ENCODE data around the gene DSP.

The DSP gene

DNA sequence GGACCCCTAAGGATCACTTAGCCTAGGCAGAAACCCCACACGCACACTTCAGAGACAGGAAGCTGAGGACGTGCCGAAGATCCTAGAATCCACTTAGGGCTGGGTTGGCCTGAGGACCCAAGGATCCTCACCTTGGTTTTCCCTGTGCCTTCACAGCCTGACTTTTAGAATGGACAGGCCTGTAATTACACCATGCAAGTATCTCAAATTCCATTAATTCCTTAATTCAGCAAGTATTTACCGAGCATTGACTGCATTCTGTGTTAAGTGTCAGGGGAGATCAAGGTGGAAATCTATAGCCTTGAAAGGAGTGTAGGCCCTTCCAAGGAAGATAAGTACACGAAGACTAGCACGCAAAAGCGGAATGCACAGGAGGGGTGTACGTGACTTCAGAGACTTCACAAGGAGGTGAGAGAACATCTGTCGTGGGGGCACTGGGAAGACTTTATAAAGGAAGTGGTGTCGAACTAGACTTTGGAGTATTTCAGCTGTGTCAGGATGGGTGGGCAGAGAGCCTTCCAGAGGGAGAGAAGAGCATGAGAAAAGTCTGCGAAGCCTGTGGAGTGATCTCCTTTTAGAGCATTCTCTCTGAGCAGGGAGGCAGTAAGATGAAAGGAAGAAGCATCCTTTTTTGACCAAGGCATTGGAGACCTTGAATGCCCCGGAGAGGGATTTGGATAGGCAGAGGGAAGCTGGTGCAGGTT, 4.0 kb downstream of the DSP start:
- ATAC-seq, result no peak
- Mint-ChIP-seq H3K4me3 (no peak overlapping the region), H3K27ac (no peak overlapping the region), H3K4me1 (peaks cover 18% of the 10 kb centered on the region), H3K9me3 (no peaks in the 10 kb centered on the region), H3K36me3 (no peaks in the 10 kb centered on the region), H3K27me3 (peaks cover 49% of the 10 kb centered on the region)

DNA sequence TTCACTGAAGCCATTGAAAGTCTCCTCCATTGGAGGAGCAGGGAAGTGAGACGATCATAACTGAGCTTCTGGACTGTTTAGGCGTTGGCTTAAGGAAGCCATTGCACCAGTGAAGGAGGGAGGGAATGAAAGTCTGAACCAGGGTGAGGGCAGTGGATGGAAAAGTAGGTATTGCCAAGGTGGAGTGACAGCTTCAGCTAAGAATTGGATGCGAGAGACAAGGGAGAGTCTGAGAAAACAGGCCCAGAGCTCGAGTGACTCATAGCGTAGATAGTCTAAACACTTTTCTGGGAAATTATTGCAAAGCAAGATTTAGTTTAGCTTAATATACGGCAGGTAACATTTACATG, 4.5 kb downstream of the DSP start:
- H3K27ac Mint-ChIP-seq, result no peak overlapping the region
- no peak overlapping the region for H3K4me3 Mint-ChIP-seq
- ATAC-seq, result no peak
- no peaks in the 10 kb centered on the region for H3K9me3 Mint-ChIP-seq
- H3K36me3 Mint-ChIP-seq, result no peaks in the 10 kb centered on the region
- H3K27me3 Mint-ChIP-seq, result peaks cover 44% of the 10 kb centered on the region
- H3K4me1 Mint-ChIP-seq, result peaks cover 13% of the 10 kb centered on the region

DNA sequence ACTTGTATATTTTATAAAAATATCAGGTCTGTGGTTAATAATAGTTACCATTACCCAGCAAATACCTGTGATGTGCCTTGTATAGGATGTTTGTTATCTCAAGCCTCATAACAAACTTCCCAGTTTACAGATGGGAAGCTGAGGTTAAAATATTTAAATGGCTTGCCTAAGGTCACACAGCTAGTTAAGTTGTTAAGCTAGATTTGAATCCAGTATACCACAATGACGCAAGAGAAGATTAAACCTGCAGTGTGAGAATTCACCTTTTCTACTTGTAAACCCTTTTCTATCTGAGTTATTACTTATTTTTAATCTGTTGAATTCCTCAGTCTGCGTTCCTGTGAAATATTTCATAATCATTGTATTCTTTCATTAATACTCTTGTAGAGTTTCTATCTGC, 4.9 kb downstream of the DSP start:
- Mint-ChIP-seq H3K36me3 (no peaks in the 10 kb centered on the region), H3K27ac (no peak overlapping the region), H3K4me1 (peaks cover 12% of the 10 kb centered on the region), H3K9me3 (no peaks in the 10 kb centered on the region), H3K27me3 (peaks cover 41% of the 10 kb centered on the region), H3K4me3 (no peak overlapping the region)
- no peak for ATAC-seq

DNA sequence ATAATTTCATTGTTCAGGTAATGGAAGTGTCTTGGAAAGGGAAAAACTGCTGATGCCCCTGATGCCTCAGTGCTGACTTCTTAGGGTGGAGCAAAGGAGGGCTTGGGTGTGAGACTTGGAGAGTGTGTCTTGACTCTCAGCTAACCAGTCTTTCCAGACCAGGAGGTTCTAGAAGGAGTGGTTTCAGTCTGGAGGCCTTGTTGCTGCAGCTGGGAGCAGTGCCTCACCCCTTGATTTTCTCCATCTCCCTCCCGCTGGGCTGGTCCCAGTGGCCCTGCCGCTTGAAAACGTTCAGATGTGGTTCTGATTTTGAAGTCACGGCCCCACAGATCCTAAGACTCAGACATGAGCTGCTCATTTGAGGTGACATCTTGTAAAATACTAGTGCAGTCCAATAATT, 5.4 kb downstream of the DSP start:
- no peak for ATAC-seq
- Mint-ChIP-seq H3K27ac (no peak overlapping the region), H3K27me3 (peaks cover 36% of the 10 kb centered on the region)

DNA sequence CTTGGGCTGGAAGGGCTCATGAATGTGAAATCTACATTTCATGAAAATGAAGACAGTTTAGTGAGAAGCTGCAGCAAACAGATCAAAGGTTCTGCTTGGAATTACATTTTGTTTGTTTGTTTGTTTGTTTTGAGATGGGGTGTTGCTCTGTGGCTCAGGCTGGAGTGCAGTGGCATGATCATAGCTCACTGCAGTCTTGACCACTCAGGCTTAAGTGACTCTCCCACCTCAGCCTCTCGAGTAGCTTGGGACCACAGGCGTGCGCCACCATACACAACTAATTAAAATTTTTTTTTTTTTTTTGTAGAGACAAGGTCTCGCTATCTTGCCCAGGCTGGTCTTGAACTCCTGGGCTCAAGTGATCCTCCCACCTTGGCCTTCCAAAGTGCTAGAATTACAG, 5.8 kb downstream of the DSP start:
- H3K9me3 Mint-ChIP-seq, result no peaks in the 10 kb centered on the region
- peaks cover 32% of the 10 kb centered on the region for H3K27me3 Mint-ChIP-seq
- no peak overlapping the region for H3K4me3 Mint-ChIP-seq
- peaks cover 6% of the 10 kb centered on the region for H3K4me1 Mint-ChIP-seq
- no peak overlapping the region for H3K27ac Mint-ChIP-seq
- H3K36me3 Mint-ChIP-seq, result no peaks in the 10 kb centered on the region
- no peak for ATAC-seq

More for the DNA sequence above, 5.4 kb downstream of the DSP start:
- Mint-ChIP-seq H3K4me1 (peaks cover 9% of the 10 kb centered on the region), H3K36me3 (no peaks in the 10 kb centered on the region), H3K4me3 (no peak overlapping the region), H3K9me3 (no peaks in the 10 kb centered on the region)

DNA sequence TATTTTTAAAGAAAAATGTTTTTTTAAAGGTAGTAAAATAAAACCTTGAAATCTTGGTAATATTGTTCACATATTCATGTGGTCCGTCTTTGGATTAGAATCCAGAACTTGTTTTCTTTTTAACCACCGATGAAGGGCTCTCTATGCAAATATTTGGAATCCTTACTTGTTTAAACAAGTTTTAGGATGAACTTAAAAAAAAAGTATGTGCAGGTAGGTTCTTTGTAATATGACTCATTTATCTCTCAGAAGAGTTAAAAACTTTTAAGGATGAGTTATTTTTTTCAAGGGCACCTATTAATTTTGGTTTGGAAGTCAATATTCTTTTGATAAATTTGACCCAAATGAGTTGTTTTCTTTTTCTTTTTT, 8.9 kb downstream of the DSP start:
- H3K27ac Mint-ChIP-seq, result no peak overlapping the region
- ATAC-seq, result no peak
- no peak overlapping the region for H3K4me3 Mint-ChIP-seq
- no peaks in the 10 kb centered on the region for H3K36me3 Mint-ChIP-seq
- H3K4me1 Mint-ChIP-seq, result no peaks in the 10 kb centered on the region
- H3K9me3 Mint-ChIP-seq, result no peaks in the 10 kb centered on the region
- peaks cover 8% of the 10 kb centered on the region for H3K27me3 Mint-ChIP-seq

DNA sequence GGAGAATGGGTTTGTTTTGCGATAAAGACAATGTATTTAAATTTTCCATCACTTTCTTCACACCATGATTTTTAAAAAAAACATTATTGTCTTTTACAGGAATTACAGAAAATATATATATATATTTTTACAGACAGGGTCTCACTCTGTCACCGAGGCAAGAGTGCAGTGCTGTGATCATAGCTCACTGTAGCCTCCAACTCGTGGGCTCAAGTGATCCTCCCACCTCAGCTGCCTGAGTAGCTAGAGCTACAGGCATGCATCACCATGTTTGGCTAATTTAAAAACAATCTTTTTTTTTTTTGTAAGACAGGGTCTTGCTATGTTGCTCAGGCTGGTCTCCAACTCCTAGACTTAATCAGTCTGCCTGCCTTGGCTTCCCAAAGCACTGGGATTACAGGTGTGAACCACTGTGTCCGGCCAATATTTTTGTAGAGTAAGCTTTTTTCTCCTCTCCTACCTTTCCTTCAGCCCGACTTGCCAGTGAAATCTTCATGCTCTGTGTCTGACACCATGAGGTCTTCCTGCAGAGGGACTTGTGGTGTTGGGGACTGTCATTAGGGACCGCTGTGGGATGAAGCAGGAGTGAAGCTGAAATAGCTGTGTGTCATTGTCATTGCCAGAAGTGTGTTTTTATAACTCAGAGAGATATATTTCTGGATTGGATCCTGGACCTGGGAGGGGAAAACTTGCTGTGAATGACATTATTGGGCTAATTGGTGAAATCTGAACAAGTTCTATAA, 13.2 kb downstream of the DSP start:
- H3K4me3 Mint-ChIP-seq, result no peak overlapping the region
- no peak for ATAC-seq
- H3K27ac Mint-ChIP-seq, result no peak overlapping the region
- no peaks in the 10 kb centered on the region for H3K9me3 Mint-ChIP-seq
- no peaks in the 10 kb centered on the region for H3K4me1 Mint-ChIP-seq
- no peaks in the 10 kb centered on the region for H3K27me3 Mint-ChIP-seq
- no peaks in the 10 kb centered on the region for H3K36me3 Mint-ChIP-seq

DNA sequence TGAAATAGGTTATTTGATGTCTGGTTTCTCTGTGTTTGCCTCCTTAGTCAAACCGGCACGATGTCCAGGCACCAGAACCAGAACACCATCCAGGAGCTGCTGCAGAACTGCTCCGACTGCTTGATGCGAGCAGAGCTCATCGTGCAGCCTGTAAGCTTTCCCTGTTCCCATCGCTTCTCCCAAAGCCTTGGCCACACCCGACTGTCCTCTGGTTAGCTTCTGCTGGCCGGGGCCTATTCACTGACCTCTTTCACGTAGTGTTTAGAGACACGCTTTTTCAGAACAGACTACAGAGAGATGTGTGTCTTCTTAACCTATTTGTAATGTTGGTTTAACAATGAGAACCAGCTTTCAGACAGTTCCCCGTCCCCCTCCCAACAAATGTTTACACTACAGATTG, 14.2 kb downstream of the DSP start:
- peaks cover under 1% of the 10 kb centered on the region for H3K27me3 Mint-ChIP-seq
- H3K4me1 Mint-ChIP-seq, result no peaks in the 10 kb centered on the region
- no peaks in the 10 kb centered on the region for H3K36me3 Mint-ChIP-seq
- no peak for ATAC-seq
- no peaks in the 10 kb centered on the region for H3K9me3 Mint-ChIP-seq
- H3K27ac Mint-ChIP-seq, result no peak overlapping the region
- no peak overlapping the region for H3K4me3 Mint-ChIP-seq

DNA sequence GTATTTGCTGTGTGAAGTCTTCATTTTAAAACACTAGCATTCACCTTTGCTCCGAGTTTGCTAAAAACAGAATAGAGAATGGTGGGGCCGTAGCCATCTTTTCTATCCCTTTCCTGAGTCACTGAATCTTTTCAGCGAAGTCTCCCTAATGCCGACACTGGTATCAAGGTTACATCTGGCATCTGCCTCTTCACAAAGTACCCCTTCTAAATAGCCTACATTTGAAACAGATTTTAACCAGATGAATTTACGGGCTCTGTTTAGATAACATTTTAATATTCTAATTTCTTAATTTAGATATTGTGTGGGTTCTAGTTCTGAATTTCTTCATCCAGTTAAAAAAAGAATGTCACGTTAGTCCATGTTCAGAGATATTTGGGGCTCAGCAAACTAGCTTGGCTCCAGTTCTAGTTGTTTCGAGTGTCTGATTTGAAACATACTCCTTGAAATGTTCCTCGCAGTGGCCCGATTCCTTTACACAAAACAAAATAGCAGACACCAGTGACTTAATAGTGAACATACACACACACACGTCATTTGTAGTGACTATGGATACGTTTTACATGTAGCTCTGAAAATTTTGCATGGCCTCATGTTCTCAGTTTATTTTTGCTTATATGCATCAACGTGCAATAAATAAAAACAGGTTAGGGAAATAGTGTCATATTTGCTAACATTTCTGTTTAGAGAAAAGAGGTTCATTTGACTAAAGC, 15.1 kb downstream of the DSP start:
- Mint-ChIP-seq H3K4me1 (no peaks in the 10 kb centered on the region), H3K4me3 (no peak overlapping the region), H3K27me3 (peaks cover 10% of the 10 kb centered on the region), H3K36me3 (no peaks in the 10 kb centered on the region), H3K9me3 (no peaks in the 10 kb centered on the region), H3K27ac (no peak overlapping the region)
- no peak for ATAC-seq

DNA sequence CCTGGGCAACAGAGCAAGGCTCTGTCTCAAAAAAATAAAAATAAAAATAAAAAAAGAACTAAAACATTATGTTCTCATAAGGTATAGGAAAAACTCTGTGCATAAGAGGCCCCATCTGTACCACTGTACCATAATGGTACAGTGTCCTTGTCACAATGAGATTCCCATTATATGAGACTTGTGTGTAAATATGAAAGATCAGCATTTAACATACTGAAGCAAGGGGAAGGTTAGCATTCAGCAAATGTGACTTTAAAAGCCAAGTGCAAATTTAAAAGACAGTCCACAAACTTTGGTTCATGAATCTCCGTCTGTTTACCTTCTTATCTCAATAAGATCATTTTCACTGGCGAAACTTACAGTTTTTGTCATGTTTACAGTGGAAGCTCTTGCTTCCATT, 16.2 kb downstream of the DSP start:
- no peak overlapping the region for H3K27ac Mint-ChIP-seq
- ATAC-seq, result no peak
- no peaks in the 10 kb centered on the region for H3K4me1 Mint-ChIP-seq
- H3K9me3 Mint-ChIP-seq, result no peaks in the 10 kb centered on the region
- no peaks in the 10 kb centered on the region for H3K36me3 Mint-ChIP-seq
- peaks cover 11% of the 10 kb centered on the region for H3K27me3 Mint-ChIP-seq
- H3K4me3 Mint-ChIP-seq, result no peak overlapping the region

DNA sequence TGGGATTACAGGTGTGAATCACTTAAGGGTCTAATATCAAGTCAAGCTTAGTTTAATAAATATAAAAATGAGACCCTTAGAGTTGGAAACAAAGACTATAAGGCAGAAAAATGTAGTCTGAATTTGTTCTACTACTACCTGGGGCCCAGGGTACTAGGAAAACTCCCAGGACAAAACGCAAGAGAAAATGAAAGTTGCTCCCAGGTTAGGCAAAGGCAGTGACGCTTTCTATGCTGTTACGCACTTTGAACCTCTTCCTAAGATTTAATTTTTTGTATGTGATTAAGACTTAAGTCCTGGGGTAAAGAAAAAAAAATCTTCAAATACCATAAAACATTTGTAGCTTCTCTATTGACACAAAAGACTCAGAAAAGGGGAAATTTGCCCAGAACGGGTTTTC, 17.3 kb downstream of the DSP start:
- Mint-ChIP-seq H3K27me3 (peaks cover 21% of the 10 kb centered on the region), H3K4me1 (no peaks in the 10 kb centered on the region), H3K36me3 (no peaks in the 10 kb centered on the region), H3K9me3 (no peaks in the 10 kb centered on the region), H3K27ac (no peak overlapping the region), H3K4me3 (no peak overlapping the region)
- no peak for ATAC-seq

DNA sequence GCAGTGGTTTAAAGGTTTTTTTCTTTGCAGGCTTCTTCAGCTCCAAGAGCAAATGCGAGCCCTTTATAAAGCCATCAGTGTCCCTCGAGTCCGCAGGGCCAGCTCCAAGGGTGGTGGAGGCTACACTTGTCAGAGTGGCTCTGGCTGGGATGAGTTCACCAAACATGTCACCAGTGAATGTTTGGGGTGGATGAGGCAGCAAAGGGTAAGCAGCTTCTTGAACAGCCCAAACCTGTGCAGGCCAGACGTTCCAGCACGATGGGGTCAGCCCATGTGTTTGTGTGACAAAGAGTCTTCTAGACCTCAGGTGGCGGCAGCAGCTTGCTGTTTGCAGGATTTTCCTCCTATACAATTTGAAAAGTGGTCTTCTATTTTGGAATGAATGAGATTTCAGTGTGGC, 17.7 kb downstream of the DSP start:
- H3K36me3 Mint-ChIP-seq, result no peaks in the 10 kb centered on the region
- ATAC-seq, result no peak
- no peaks in the 10 kb centered on the region for H3K4me1 Mint-ChIP-seq
- H3K4me3 Mint-ChIP-seq, result no peak overlapping the region
- no peaks in the 10 kb centered on the region for H3K9me3 Mint-ChIP-seq
- H3K27me3 Mint-ChIP-seq, result peaks cover 26% of the 10 kb centered on the region
- H3K27ac Mint-ChIP-seq, result no peak overlapping the region

DNA sequence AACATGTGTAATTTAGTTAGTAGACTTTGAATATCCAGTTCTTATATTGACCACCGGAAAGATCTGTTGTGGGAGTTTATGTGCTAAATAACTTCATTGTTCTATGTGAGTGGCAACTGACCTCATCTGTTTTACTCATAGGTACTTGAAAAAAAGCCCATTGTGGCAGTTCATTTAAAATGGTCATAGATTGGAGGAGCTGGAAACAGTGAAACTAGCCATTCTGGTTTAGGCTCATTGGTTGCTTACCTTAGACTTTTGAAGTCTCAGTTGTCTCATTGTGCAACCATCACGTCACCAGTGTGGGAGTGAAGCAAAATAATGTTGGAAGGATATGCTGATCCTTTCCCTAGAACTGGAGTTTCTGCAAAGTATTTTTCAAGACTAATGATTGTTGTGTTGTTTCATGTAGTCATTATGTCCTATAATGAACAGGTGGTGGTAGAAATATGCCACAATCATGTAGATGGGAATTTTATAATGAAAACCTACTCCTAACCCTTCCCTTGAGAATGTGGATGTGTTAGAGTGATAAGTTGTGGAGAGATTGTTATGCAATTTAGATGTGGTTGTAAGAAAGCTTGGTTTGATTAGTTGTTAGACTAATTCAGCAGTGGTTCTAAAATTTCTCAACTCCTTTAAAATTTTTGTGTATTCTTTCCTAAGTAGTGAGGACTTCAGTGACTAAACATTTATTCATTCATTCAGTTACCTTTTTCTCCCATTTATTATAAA, 18.3 kb downstream of the DSP start:
- H3K4me3 Mint-ChIP-seq, result no peak overlapping the region
- no peaks in the 10 kb centered on the region for H3K9me3 Mint-ChIP-seq
- H3K27me3 Mint-ChIP-seq, result peaks cover 28% of the 10 kb centered on the region
- no peak overlapping the region for H3K27ac Mint-ChIP-seq
- ATAC-seq, result no peak
- H3K4me1 Mint-ChIP-seq, result no peaks in the 10 kb centered on the region
- no peaks in the 10 kb centered on the region for H3K36me3 Mint-ChIP-seq

DNA sequence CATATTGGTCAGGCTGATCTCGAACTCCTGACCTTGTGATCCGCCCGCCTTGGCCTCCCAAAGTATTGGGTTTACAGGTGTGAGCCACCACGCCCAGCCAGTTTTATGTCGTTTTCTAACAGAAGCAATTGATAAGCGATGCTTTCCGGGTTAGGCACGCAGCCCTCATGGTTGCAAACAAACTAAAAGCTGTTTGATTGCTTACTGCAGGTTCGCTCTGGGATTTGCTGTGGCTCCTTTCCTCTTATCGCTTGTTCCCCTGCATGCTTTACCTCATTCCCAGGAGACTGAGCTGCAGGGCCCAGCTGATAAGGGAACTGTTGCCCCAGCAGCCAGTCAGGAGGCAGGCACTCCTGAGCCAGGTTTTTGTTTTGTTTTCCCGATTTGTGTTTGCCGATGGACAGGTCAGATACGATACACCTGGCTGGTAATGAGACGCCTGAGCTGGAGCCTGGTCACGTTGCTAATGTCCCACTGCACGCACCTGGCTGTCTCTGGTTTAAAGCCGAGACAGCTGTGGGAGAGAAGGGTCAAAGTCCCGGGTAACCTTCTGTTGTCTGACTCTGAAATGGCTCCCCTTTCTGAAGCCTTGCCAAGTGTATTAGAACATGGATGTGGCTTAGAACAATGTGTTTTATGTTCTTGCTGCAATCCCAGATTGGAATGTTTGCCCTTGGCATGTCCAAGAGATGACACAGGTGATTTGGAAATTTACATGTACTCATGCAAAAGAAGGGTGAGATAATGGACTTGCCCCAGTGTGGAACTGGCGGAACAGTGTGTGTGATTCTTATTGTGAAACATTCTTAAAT, 19.9 kb downstream of the DSP start:
- H3K27me3 Mint-ChIP-seq, result peaks cover 28% of the 10 kb centered on the region
- no peaks in the 10 kb centered on the region for H3K4me1 Mint-ChIP-seq
- no peak for ATAC-seq
- no peaks in the 10 kb centered on the region for H3K9me3 Mint-ChIP-seq
- H3K27ac Mint-ChIP-seq, result no peak overlapping the region
- H3K4me3 Mint-ChIP-seq, result no peak overlapping the region
- no peaks in the 10 kb centered on the region for H3K36me3 Mint-ChIP-seq

DNA sequence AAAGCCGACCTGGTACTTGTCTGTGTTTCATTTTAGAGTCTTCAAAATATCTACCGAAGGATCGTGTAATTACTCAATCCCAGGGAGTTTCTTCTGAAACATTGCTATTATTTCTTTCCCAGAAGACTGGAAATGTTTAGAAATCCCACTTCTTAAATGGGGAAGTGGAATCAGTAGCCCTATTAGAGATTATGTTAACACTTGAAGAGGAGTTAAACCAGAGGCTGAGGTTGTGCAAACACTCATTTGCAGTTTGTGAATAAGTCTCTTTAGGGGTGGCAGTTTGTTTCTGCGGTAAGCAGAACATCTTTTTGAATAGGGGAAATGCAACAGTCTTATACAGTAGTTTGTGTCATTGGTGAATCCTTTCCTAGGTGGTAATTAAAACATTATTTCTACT, 21.3 kb downstream of the DSP start:
- no peaks in the 10 kb centered on the region for H3K4me1 Mint-ChIP-seq

More for the DNA sequence above, 21.3 kb downstream of the DSP start:
- H3K27ac Mint-ChIP-seq, result no peak overlapping the region
- H3K9me3 Mint-ChIP-seq, result no peaks in the 10 kb centered on the region
- no peak for ATAC-seq
- H3K36me3 Mint-ChIP-seq, result no peaks in the 10 kb centered on the region
- H3K27me3 Mint-ChIP-seq, result peaks cover 28% of the 10 kb centered on the region
- no peak overlapping the region for H3K4me3 Mint-ChIP-seq
